ENCODE data around the gene SYCP2L.

The SYCP2L gene

DNA sequence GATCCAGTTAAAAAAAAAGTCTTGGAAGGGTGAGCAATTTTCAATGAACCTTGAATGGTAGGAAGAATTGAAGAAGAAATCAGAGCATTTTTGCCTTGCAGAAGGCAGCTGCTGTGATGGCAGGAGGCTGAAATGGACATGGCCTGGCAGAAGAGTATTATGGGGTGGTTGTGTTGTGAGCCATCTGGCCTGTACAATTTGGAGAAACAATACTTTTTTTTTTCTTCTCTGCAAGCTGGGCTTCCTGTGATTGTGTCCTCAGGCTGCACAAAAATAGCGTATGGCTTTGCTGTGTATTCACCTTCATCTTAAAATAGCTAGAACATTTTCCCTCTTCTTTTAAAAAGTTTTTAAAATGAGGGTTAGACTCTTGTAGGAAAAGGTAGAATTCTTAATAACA is 21.4 kb downstream of the SYCP2L start:
- no peak for TF ChIP-seq TAF1 (IDR thresholded peaks at IDR 0.05; ENCODE audit: borderline replicate concordance, insufficient read depth, low read length)
- TF ChIP-seq, protein P1, sequence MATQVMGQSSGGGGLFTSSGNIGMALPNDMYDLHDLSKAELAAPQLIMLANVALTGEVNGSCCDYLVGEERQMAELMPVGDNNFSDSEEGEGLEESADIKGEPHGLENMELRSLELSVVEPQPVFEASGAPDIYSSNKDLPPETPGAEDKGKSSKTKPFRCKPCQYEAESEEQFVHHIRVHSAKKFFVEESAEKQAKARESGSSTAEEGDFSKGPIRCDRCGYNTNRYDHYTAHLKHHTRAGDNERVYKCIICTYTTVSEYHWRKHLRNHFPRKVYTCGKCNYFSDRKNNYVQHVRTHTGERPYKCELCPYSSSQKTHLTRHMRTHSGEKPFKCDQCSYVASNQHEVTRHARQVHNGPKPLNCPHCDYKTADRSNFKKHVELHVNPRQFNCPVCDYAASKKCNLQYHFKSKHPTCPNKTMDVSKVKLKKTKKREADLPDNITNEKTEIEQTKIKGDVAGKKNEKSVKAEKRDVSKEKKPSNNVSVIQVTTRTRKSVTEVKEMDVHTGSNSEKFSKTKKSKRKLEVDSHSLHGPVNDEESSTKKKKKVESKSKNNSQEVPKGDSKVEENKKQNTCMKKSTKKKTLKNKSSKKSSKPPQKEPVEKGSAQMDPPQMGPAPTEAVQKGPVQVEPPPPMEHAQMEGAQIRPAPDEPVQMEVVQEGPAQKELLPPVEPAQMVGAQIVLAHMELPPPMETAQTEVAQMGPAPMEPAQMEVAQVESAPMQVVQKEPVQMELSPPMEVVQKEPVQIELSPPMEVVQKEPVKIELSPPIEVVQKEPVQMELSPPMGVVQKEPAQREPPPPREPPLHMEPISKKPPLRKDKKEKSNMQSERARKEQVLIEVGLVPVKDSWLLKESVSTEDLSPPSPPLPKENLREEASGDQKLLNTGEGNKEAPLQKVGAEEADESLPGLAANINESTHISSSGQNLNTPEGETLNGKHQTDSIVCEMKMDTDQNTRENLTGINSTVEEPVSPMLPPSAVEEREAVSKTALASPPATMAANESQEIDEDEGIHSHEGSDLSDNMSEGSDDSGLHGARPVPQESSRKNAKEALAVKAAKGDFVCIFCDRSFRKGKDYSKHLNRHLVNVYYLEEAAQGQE (IDR thresholded peaks at IDR 0.05; ENCODE audit: insufficient read depth in 1 of 2, low read depth in 2 of 2, low read length in 2 of 2): no peak
- no peak for TF ChIP-seq POLR2AphosphoS5 (IDR thresholded peaks at IDR 0.05; ENCODE audit: low read depth, low read length)
- TF ChIP-seq FOXP2 (optimal IDR thresholded peaks at IDR 0.05; ENCODE audit: borderline replicate concordance, extremely low read depth, extremely low read length, insufficient read depth): no peak
- no peak for TF ChIP-seq SIN3A (IDR thresholded peaks at IDR 0.05; ENCODE audit: borderline replicate concordance, insufficient read depth, low read length)

DNA sequence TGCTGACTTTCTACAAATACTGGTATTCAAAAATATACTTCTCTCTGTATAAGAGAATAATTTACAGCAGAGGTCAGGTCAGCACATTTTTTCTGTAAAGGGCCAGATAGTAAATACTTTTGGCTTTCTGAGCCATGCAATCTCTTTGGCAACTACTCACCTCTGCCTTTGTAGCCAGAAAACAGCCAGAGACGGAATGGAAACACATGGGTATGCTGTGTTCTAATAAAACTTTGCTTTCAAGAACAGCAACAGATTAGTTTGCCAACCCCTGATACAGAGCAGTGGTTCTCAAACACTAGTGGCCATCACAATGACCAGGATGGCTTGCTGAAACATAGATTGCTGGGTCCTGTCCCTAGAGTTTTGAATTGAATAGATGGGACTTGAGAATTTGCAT is 46.3 kb downstream of the SYCP2L start:
- TF ChIP-seq FOXP2 (optimal IDR thresholded peaks at IDR 0.05; ENCODE audit: borderline replicate concordance, extremely low read depth, extremely low read length, insufficient read depth) (no peak), TAF1 (IDR thresholded peaks at IDR 0.05; ENCODE audit: borderline replicate concordance, insufficient read depth, low read length) (no peak), POLR2AphosphoS5 (IDR thresholded peaks at IDR 0.05; ENCODE audit: low read depth, low read length) (no peak), SIN3A (IDR thresholded peaks at IDR 0.05; ENCODE audit: borderline replicate concordance, insufficient read depth, low read length) (no peak)
- TF ChIP-seq, protein P1 (IDR thresholded peaks at IDR 0.05; ENCODE audit: insufficient read depth in 1 of 2, low read depth in 2 of 2, low read length in 2 of 2): no peak

DNA sequence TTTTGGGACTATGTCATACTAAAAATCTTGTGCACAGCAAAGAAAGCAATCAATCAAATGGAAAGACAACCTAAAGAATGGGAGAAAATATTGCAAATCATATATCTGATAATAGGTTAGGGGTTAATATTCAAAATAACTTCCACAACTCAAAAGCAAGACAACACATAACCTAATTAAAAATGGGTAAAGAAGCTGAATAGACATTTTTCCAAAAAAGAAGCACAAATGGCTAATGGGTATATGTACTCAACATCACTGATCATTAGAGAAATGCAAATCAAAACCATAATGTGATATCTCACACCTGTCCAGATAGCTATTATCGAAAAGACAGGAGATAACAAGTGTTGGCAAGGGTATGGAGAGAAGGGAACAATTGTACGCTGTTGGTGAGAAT is 53.0 kb downstream of the SYCP2L start:
- TF ChIP-seq POLR2AphosphoS5 (IDR thresholded peaks at IDR 0.05; ENCODE audit: low read depth, low read length): no peak
- TF ChIP-seq, protein P1 (IDR thresholded peaks at IDR 0.05; ENCODE audit: insufficient read depth in 1 of 2, low read depth in 2 of 2, low read length in 2 of 2): no peak
- TF ChIP-seq TAF1 (IDR thresholded peaks at IDR 0.05; ENCODE audit: borderline replicate concordance, insufficient read depth, low read length): no peak
- no peak for TF ChIP-seq SIN3A (IDR thresholded peaks at IDR 0.05; ENCODE audit: borderline replicate concordance, insufficient read depth, low read length)
- TF ChIP-seq FOXP2 (optimal IDR thresholded peaks at IDR 0.05; ENCODE audit: borderline replicate concordance, extremely low read depth, extremely low read length, insufficient read depth): no peak

DNA sequence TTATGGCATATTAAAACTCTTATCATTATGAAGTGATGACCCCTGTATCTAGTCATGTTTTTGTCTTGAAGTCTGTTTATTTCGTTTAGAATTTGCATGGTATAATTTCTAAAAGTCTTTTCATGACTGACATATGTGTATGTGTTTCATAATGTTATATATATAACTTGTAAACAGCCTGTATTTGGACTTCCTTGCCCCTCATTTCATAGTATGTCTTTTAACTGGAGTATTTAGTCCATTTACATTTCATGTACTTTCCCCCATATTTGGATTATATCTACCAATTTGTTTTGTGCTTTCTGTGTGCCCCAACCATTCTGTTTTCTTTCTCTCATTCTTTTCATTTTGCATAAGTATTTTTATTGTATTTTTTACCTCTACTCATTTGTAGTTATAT is 59.0 kb downstream of the SYCP2L start:
- TF ChIP-seq FOXP2 (optimal IDR thresholded peaks at IDR 0.05; ENCODE audit: borderline replicate concordance, extremely low read depth, extremely low read length, insufficient read depth) (no peak), POLR2AphosphoS5 (IDR thresholded peaks at IDR 0.05; ENCODE audit: low read depth, low read length) (no peak), TAF1 (IDR thresholded peaks at IDR 0.05; ENCODE audit: borderline replicate concordance, insufficient read depth, low read length) (no peak), SIN3A (IDR thresholded peaks at IDR 0.05; ENCODE audit: borderline replicate concordance, insufficient read depth, low read length) (no peak)
- TF ChIP-seq, protein P1 (IDR thresholded peaks at IDR 0.05; ENCODE audit: insufficient read depth in 1 of 2, low read depth in 2 of 2, low read length in 2 of 2): no peak

DNA sequence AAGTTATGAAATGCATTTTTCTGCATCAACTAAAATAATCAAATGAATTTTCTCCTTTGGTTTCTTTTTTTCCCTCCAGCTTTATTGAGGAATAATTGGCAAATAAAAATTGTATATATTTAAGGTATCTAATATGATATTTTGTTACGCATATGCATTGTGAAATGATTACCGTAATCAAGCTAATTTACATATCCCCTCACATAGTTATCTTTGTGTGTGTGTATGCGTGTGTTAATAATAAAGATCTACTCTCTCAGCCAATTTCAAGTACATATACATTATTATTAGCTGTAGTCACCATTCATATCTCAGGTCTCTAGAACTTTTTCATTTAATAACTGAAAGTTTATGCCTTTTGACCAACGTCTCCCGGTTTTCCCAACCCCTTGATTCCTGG is 61.1 kb downstream of the SYCP2L start:
- no peak for TF ChIP-seq FOXP2 (optimal IDR thresholded peaks at IDR 0.05; ENCODE audit: borderline replicate concordance, extremely low read depth, extremely low read length, insufficient read depth)
- TF ChIP-seq SIN3A (IDR thresholded peaks at IDR 0.05; ENCODE audit: borderline replicate concordance, insufficient read depth, low read length): no peak
- TF ChIP-seq, protein P1 (IDR thresholded peaks at IDR 0.05; ENCODE audit: insufficient read depth in 1 of 2, low read depth in 2 of 2, low read length in 2 of 2): no peak
- TF ChIP-seq POLR2AphosphoS5 (IDR thresholded peaks at IDR 0.05; ENCODE audit: low read depth, low read length): no peak
- TF ChIP-seq TAF1 (IDR thresholded peaks at IDR 0.05; ENCODE audit: borderline replicate concordance, insufficient read depth, low read length): no peak

All from PFSK-1 (cell line).